ENCODE results near the gene COX7A2. TPM values are rescaled to one million over a fixed set of nuclear protein-coding genes. Genes with fewer than 3 reads are reported as not detected.
A peak's percentile ranks its signal among the peaks of the same experiment; 100 is the strongest.

Gene COX7A2
- total RNA-seq, 1 donor from 2014 or later, result 342 TPM

DNA sequence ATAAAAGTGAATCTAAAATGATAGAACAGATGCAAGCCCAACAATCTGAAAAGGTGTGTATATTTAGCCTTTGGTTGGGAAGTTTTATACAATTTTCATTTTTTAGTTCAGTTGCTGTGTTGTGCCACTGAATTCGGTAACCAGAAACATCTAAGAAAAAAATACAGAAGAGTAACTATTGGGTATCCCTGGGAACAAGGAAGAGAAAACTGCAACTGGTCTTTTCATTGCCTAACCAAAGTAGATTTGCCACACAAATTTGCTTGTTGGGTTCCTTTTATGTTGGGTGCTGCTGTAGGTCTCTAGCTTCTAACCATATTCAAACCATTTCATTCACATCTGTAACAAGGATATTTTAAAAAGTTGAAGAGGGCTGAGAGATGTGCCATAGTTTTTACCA is 43.8 kb upstream of the COX7A2 start:
- DNase-seq (ENCODE audit: low read depth), result no peak
- peak overlapping the region; percentile 4 for H3K4me3 ChIP-seq (ENCODE audit: low read depth, low read length)
- TF ChIP-seq, protein P1, sequence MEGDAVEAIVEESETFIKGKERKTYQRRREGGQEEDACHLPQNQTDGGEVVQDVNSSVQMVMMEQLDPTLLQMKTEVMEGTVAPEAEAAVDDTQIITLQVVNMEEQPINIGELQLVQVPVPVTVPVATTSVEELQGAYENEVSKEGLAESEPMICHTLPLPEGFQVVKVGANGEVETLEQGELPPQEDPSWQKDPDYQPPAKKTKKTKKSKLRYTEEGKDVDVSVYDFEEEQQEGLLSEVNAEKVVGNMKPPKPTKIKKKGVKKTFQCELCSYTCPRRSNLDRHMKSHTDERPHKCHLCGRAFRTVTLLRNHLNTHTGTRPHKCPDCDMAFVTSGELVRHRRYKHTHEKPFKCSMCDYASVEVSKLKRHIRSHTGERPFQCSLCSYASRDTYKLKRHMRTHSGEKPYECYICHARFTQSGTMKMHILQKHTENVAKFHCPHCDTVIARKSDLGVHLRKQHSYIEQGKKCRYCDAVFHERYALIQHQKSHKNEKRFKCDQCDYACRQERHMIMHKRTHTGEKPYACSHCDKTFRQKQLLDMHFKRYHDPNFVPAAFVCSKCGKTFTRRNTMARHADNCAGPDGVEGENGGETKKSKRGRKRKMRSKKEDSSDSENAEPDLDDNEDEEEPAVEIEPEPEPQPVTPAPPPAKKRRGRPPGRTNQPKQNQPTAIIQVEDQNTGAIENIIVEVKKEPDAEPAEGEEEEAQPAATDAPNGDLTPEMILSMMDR (conservative IDR thresholded peaks at IDR 0.05; ENCODE audit: low read depth, low read length), result no peak

GRCh38 chr6:75286955-75287354 is 43.4 kb upstream of the COX7A2 start:
- no peak for DNase-seq (ENCODE audit: low read depth)
- TF ChIP-seq, protein P1 (conservative IDR thresholded peaks at IDR 0.05; ENCODE audit: low read depth, low read length), result no peak
- H3K4me3 ChIP-seq (ENCODE audit: low read depth, low read length), result peak overlapping the region; percentile 77

- DNase-seq (ENCODE audit: low read depth), result no peak
- TF ChIP-seq, protein P1 (conservative IDR thresholded peaks at IDR 0.05; ENCODE audit: low read depth, low read length), result no peak
- peak overlapping the region; percentile 77 for H3K4me3 ChIP-seq (ENCODE audit: low read depth, low read length)
These were observed 41.7 kb upstream of the COX7A2 start for GRCh38 chr6:75285283-75285639.

DNA sequence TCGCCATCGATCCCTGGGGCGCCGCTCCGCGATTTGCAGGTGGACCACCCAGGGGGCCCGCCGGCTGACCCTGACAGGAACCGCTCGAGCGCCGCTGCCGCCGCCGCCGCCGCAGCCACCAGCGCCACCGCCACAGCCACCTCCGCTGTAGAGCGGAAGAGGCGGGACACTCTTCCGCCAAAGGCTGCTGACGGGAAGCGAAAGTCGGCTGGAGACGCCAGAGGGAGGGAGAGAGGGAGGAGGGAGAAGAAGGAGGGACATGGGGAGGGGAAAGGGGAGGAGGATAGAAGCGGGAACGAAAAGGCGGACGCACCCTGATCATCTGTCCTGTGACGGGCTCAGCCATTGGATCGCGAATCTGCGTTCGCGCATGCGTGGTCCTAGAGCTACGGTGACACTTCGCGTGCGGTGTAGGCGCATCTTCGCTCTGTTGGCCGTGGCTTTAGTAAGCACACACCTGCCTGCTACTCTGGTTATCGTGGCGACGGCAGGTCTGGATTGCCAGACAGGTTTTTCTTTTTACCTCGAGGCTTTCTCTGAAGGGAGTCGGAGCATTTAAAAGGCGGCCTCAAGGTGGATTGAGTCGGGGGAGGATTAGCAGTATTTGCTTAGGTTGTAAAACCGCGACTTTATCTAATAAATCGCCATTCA is 41.2 kb upstream of the COX7A2 start, which contains the start of gene TMEM30A:
Gene TMEM30A (minus strand): TSS at position 161 of the 651 bp plus-strand sequence. CDS start 154 bp downstream, at position 7.
- DNase-seq (ENCODE audit: low read depth), result peak; percentile 90
- TF ChIP-seq, protein P1 (conservative IDR thresholded peaks at IDR 0.05; ENCODE audit: low read depth, low read length), result no peak
- H3K4me3 ChIP-seq (ENCODE audit: low read depth, low read length), result peak within 1 kb of the TSS; percentile 77

GRCh38 chr6:75283907-75284631 is 40.5 kb upstream of the COX7A2 start:
- DNase-seq (ENCODE audit: low read depth), result no peak

DNA sequence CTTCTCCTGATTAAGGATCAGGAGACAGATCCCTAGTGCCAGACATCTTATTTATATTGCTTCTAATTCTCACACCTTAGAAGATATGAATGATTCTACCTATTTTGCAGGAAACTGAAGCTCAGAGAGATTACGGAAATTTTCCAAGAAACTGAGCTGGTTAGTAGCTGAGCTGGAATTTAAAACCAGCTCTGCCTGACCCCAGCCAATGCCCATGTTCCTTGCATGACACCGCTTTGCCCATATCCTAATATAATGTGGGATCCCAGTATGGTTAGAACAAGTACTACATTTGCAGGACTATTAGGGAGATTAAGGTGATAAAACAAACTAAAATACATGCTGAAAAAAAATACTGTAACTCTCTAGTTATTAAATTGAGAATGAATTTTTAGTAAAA is 39.1 kb upstream of the COX7A2 start:
- H3K4me3 ChIP-seq (ENCODE audit: low read depth, low read length), result peak overlapping the region; percentile 77
- no peak for DNase-seq (ENCODE audit: low read depth)
- TF ChIP-seq, protein P1 (conservative IDR thresholded peaks at IDR 0.05; ENCODE audit: low read depth, low read length), result no peak

More at GRCh38 chr6:75283907-75284631, 40.5 kb upstream of the COX7A2 start:
- peak overlapping the region; percentile 77 for H3K4me3 ChIP-seq (ENCODE audit: low read depth, low read length)
- TF ChIP-seq, protein P1 (conservative IDR thresholded peaks at IDR 0.05; ENCODE audit: low read depth, low read length), result no peak
